ENCODE results near the gene ARAP3. TPM values are rescaled to one million over a fixed set of nuclear protein-coding genes. Genes with fewer than 3 reads are reported as not detected.
A peak's percentile ranks its signal among the peaks of the same experiment; 100 is the strongest.

The ARAP3 gene
- polyA plus RNA-seq, 1 donor from 2014 or later: 1.4 TPM

- Histone ChIP-seq H4K20me1 (ENCODE audit: insufficient read depth) (no peaks in the 10 kb centered on the region), H3K36me3 (ENCODE audit: insufficient read depth, low read length) (peaks cover 10% of the 10 kb centered on the region), H3F3A (ENCODE audit: insufficient read depth, low read length, poor library complexity, severe bottlenecking) (no peaks in the 10 kb centered on the region), H3K4me2 (ENCODE audit: low read length) (no peak overlapping the region), H3K4me3 (ENCODE audit: low read length) (peak overlapping the region; percentile 83), H3K9me2 (ENCODE audit: insufficient read depth, low read length) (no peaks in the 10 kb centered on the region), H3K27ac (ENCODE audit: low read length) (no peak overlapping the region), H2AFZ (ENCODE audit: low read depth, low read length) (no peak overlapping the region), H3K27me3 (ENCODE audit: insufficient read depth, low read depth, low read length) (no peaks in the 10 kb centered on the region), H3K79me2 (replicated peaks; ENCODE audit: insufficient read depth, low read length) (peaks cover 25% of the 10 kb centered on the region), H3K9me3 (ENCODE audit: low read length) (no peaks in the 10 kb centered on the region), H3K9ac (ENCODE audit: low read length) (no peak overlapping the region)
- TF ChIP-seq CTCF (IDR thresholded peaks at IDR 0.05; ENCODE audit: poor library complexity, severe bottlenecking) (no peak), RAD21 (conservative IDR thresholded peaks at IDR 0.05) (no peak), EP300 (conservative IDR thresholded peaks at IDR 0.05; ENCODE audit: poor library complexity, severe bottlenecking) (no peak), TAF1 (IDR thresholded peaks at IDR 0.05; ENCODE audit: low read depth) (no peak), SMC3 (conservative IDR thresholded peaks at IDR 0.05; ENCODE audit: poor library complexity) (no peak), EZH2 (IDR thresholded peaks at IDR 0.05; ENCODE audit: borderline replicate concordance, insufficient read depth, low read length, poor library complexity, severe bottlenecking) (no peak), MXI1 (conservative IDR thresholded peaks at IDR 0.05; ENCODE audit: poor library complexity, severe bottlenecking) (no peak), POLR2AphosphoS5 (IDR thresholded peaks at IDR 0.05) (no peak)
- TF ChIP-seq, protein P1, sequence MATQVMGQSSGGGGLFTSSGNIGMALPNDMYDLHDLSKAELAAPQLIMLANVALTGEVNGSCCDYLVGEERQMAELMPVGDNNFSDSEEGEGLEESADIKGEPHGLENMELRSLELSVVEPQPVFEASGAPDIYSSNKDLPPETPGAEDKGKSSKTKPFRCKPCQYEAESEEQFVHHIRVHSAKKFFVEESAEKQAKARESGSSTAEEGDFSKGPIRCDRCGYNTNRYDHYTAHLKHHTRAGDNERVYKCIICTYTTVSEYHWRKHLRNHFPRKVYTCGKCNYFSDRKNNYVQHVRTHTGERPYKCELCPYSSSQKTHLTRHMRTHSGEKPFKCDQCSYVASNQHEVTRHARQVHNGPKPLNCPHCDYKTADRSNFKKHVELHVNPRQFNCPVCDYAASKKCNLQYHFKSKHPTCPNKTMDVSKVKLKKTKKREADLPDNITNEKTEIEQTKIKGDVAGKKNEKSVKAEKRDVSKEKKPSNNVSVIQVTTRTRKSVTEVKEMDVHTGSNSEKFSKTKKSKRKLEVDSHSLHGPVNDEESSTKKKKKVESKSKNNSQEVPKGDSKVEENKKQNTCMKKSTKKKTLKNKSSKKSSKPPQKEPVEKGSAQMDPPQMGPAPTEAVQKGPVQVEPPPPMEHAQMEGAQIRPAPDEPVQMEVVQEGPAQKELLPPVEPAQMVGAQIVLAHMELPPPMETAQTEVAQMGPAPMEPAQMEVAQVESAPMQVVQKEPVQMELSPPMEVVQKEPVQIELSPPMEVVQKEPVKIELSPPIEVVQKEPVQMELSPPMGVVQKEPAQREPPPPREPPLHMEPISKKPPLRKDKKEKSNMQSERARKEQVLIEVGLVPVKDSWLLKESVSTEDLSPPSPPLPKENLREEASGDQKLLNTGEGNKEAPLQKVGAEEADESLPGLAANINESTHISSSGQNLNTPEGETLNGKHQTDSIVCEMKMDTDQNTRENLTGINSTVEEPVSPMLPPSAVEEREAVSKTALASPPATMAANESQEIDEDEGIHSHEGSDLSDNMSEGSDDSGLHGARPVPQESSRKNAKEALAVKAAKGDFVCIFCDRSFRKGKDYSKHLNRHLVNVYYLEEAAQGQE (IDR thresholded peaks at IDR 0.05; ENCODE audit: borderline replicate concordance): no peak
These were observed 47.3 kb downstream of the ARAP3 start for GRCh38 chr5:141634720-141635119.

GRCh38 chr5:141633871-141634561 lies 48.0 kb downstream of the ARAP3 start:
- H3K36me3 ChIP-seq (ENCODE audit: insufficient read depth, low read length): peaks cover 13% of the 10 kb centered on the region
- H3K4me3 ChIP-seq (ENCODE audit: low read length): no peak overlapping the region
- no peak for TF ChIP-seq POLR2AphosphoS5 (IDR thresholded peaks at IDR 0.05)
- TF ChIP-seq EZH2 (IDR thresholded peaks at IDR 0.05; ENCODE audit: borderline replicate concordance, insufficient read depth, low read length, poor library complexity, severe bottlenecking): no peak
- TF ChIP-seq MXI1 (conservative IDR thresholded peaks at IDR 0.05; ENCODE audit: poor library complexity, severe bottlenecking): no peak
- no peak for TF ChIP-seq EP300 (conservative IDR thresholded peaks at IDR 0.05; ENCODE audit: poor library complexity, severe bottlenecking)
- no peak for TF ChIP-seq RAD21 (conservative IDR thresholded peaks at IDR 0.05)
- TF ChIP-seq CTCF (IDR thresholded peaks at IDR 0.05; ENCODE audit: poor library complexity, severe bottlenecking): no peak
- TF ChIP-seq SMC3 (conservative IDR thresholded peaks at IDR 0.05; ENCODE audit: poor library complexity): no peak
- no peak for TF ChIP-seq TAF1 (IDR thresholded peaks at IDR 0.05; ENCODE audit: low read depth)
- TF ChIP-seq, protein P1 (IDR thresholded peaks at IDR 0.05; ENCODE audit: borderline replicate concordance): no peak
- peaks cover 25% of the 10 kb centered on the region for H3K79me2 ChIP-seq (replicated peaks; ENCODE audit: insufficient read depth, low read length)
- no peaks in the 10 kb centered on the region for H3K9me3 ChIP-seq (ENCODE audit: low read length)
- H3K27ac ChIP-seq (ENCODE audit: low read length): no peak overlapping the region
- no peak overlapping the region for H2AFZ ChIP-seq (ENCODE audit: low read depth, low read length)
- no peaks in the 10 kb centered on the region for H4K20me1 ChIP-seq (ENCODE audit: insufficient read depth)
- H3F3A ChIP-seq (ENCODE audit: insufficient read depth, low read length, poor library complexity, severe bottlenecking): no peaks in the 10 kb centered on the region
- no peak overlapping the region for H3K9ac ChIP-seq (ENCODE audit: low read length)
- no peaks in the 10 kb centered on the region for H3K27me3 ChIP-seq (ENCODE audit: insufficient read depth, low read depth, low read length)
- no peak overlapping the region for H3K4me2 ChIP-seq (ENCODE audit: low read length)
- H3K9me2 ChIP-seq (ENCODE audit: insufficient read depth, low read length): no peaks in the 10 kb centered on the region
